HG03103 (cell line): Measurements from ENCODE around the gene AP4B1.
"Not testable (repeated sequence)": the region's sequence is repeated elsewhere in the genome, so short reads cannot be mapped to it uniquely, and the experiment has no call there.

Experiments
- ATAC-seq: cut with Tn5 transposase; IDR thresholded peaks from one replicate; pipeline ENCODE4 v1.9.1; 2021; ENCODE audit warnings: low read depth; ENCODE audit not compliant: unreplicated experiment

AP4B1 gene

GRCh38 chr1:113904674-113905434 is at the start of gene AP4B1, which contains the start of gene DCLRE1B:
Gene AP4B1, minus strand, starts transcription at chr1:113904799. Its CDS starts 82 bp downstream, at chr1:113904717.
Gene DCLRE1B, plus strand, starts transcription at chr1:113905326. Its CDS starts 261 bp downstream, at chr1:113905587.
- ATAC-seq: peak; percentile 86

GRCh38 chr1:113951719-113952118 is 47.1 kb upstream of the AP4B1 start:
- ATAC-seq: no peak

- ATAC-seq: no peak
These were observed 46.3 kb upstream of the AP4B1 start for GRCh38 chr1:113950908-113951307.

GRCh38 chr1:113949007-113949406 is 44.4 kb upstream of the AP4B1 start:
- ATAC-seq: no peak

- not testable (repeated sequence) for ATAC-seq
These were observed 43.6 kb upstream of the AP4B1 start for GRCh38 chr1:113948151-113948550.

GRCh38 chr1:113947388-113948107 is 42.9 kb upstream of the AP4B1 start:
- no peak for ATAC-seq

- ATAC-seq: no peak
These were observed 42.2 kb upstream of the AP4B1 start for GRCh38 chr1:113946678-113947387.

GRCh38 chr1:113946112-113946511 is 41.5 kb upstream of the AP4B1 start:
- no peak for ATAC-seq

- ATAC-seq: no peak
These were observed 40.7 kb upstream of the AP4B1 start for GRCh38 chr1:113945329-113945728.

GRCh38 chr1:113943028-113943811 is 38.6 kb upstream of the AP4B1 start:
- no peak for ATAC-seq

- no peak for ATAC-seq
These were observed 37.9 kb upstream of the AP4B1 start for GRCh38 chr1:113942527-113942926.

GRCh38 chr1:113941245-113941559 is 36.6 kb upstream of the AP4B1 start:
- ATAC-seq: no peak

- no peak for ATAC-seq
These were observed 36.0 kb upstream of the AP4B1 start for GRCh38 chr1:113940365-113941244.

- no peak for ATAC-seq
These were observed 33.6 kb upstream of the AP4B1 start for GRCh38 chr1:113938192-113938591.

- no peak for ATAC-seq
These were observed 32.5 kb upstream of the AP4B1 start for GRCh38 chr1:113937146-113937545.

- no peak for ATAC-seq
These were observed 31.4 kb upstream of the AP4B1 start for GRCh38 chr1:113935970-113936369.

GRCh38 chr1:113935176-113935575 is 30.6 kb upstream of the AP4B1 start:
- ATAC-seq: no peak

- no peak for ATAC-seq
These were observed 30.0 kb upstream of the AP4B1 start for GRCh38 chr1:113934511-113935055.

- ATAC-seq: no peak
These were observed 29.4 kb upstream of the AP4B1 start for GRCh38 chr1:113934006-113934405.
